ENCODE results near the gene CHST14.

CHST14 gene

GRCh38 chr15:40429068-40429710, 41.6 kb upstream of the CHST14 start:
- no peak for TF ChIP-seq CTCF (IDR thresholded peaks at IDR 0.05; ENCODE audit: low read depth, low read length)
- DNase-seq (ENCODE audit: extremely low read depth, low read depth) = no peak

GRCh38 chr15:40430271-40430805, 40.4 kb upstream of the CHST14 start:
- no peak for DNase-seq (ENCODE audit: extremely low read depth, low read depth)
- no peak for TF ChIP-seq CTCF (IDR thresholded peaks at IDR 0.05; ENCODE audit: low read depth, low read length)

DNA sequence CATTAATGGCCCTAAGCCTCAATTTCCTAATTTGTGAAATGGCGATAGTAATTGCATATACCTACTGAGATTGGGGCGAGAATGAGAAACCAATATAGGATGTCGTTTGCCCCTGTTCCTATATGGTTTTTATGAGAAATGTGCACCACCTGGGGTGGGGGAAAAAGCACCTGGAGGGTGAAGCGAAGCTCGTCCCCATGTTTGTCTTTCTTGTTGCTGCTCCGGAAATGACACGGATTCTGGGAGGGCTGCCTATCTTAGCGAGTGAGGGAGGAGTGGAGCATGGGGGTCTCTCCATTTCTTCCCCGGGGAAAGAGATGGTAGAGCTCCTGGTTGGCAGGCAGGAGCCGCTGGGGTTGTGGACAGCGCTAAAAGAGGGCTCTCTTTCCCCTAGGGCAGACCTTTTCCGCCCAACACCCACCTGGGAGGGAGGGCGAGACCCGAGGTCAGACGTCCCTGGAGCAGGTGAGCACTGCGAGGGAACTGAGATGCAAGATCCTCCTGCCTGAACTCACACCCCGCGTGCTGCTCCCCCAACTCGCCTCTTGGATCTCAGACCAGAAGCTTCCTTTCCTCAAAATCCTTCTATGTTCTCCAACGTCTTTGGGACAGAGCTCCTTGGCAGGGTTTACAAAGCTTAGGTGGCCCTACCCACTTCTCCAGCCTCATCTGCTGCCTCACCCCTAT, 35.6 kb upstream of the CHST14 start:
- no peak for TF ChIP-seq CTCF (IDR thresholded peaks at IDR 0.05; ENCODE audit: low read depth, low read length)
- DNase-seq (ENCODE audit: extremely low read depth, low read depth) = no peak

DNA sequence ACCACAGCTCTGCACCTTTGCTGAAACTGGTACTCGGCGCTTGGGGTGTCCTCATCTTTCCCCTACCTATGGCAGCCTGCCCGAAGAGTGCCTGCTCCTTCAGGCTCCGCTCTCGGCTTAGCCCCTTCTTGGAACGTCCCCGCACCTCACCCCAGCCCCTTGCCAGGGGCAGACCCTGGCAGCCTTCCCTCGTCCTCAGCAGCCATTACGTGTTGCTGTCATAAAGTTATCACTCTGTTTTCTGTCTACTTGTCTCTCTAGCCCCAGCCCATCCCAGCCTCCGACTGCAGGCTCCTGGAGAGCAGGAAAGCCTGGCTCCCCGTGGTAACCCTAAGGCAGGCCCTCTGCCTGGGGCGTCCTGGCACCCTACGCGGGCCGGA, 35.1 kb upstream of the CHST14 start:
- no peak for TF ChIP-seq CTCF (IDR thresholded peaks at IDR 0.05; ENCODE audit: low read depth, low read length)
- no peak for DNase-seq (ENCODE audit: extremely low read depth, low read depth)

- DNase-seq (ENCODE audit: extremely low read depth, low read depth) = no peak
- no peak for TF ChIP-seq CTCF (IDR thresholded peaks at IDR 0.05; ENCODE audit: low read depth, low read length)
These were observed 34.5 kb upstream of the CHST14 start for GRCh38 chr15:40436116-40436891.

- DNase-seq (ENCODE audit: extremely low read depth, low read depth) = no peak
- TF ChIP-seq CTCF (IDR thresholded peaks at IDR 0.05; ENCODE audit: low read depth, low read length) = no peak
These were observed 33.7 kb upstream of the CHST14 start for GRCh38 chr15:40436892-40437751.
